Measurements from ENCODE around the gene TFCP2L1.

Gene TFCP2L1

GRCh38 chr2:121186261-121186660 lies 98.7 kb downstream of the TFCP2L1 start:
- no peak for DNase-seq
- no peaks in the 10 kb centered on the region for H3K9me3 ChIP-seq (ENCODE audit: severe bottlenecking)
- no peaks in the 10 kb centered on the region for H3K36me3 ChIP-seq
- no peak overlapping the region for H3K4me3 ChIP-seq (ENCODE audit: low read depth, low read length)
- H3K27ac ChIP-seq: no peak overlapping the region
- no peak for TF ChIP-seq CTCF (IDR thresholded peaks at IDR 0.05; ENCODE audit: low read depth, low read length)
- H3K27me3 ChIP-seq (ENCODE audit: insufficient read depth, low read depth, severe bottlenecking): no peaks in the 10 kb centered on the region

DNA sequence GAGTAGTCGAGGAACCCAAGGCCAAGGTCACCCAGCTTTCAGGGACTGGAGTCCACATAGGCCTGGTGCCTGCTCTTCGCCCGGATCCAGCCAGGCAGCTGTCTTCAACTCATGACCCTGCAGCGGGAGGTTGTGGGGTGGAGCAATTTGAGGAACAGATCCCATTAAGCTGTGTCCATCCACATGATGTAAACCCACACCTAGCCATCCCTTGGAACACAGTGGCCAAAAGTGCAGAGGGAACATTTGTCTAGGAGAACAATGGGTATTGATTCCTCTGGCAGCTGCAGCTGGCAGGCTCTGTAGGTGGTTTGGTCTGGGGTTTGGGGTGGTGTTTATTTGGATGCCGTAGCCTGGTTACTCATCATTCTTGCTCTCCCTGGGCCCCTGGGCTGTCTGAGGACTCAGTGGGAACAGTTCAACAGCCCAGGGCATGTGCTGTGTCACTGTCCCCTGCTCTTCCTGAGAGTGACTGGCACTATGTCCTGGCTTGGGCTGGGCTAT lies 99.4 kb downstream of the TFCP2L1 start:
- Histone ChIP-seq H3K27me3 (ENCODE audit: insufficient read depth, low read depth, severe bottlenecking) (no peaks in the 10 kb centered on the region), H3K27ac (no peak overlapping the region), H3K36me3 (no peaks in the 10 kb centered on the region), H3K4me3 (ENCODE audit: low read depth, low read length) (no peak overlapping the region), H3K9me3 (ENCODE audit: severe bottlenecking) (no peaks in the 10 kb centered on the region)
- no peak for DNase-seq
- TF ChIP-seq CTCF (IDR thresholded peaks at IDR 0.05; ENCODE audit: low read depth, low read length): no peak

DNA sequence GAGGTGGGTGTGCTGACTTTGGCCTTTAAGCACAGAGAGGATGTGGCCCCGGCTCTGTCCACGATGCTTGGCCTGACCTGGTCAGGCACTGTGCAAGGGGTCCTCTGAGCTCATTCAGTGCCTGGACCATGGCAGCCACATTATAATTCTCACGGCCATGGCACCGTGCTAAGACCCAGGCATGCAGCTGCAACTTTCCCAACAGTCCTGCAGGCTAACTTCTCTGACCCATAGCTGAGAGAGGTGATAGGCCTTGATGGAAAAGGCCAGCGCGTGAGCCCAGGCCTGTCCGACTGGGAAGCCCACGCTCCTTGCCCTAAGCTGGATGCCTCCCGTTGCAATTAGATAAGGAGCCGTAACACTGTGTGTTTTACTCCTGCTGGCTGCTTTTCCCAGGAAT lies 99.9 kb downstream of the TFCP2L1 start:
- no peak for TF ChIP-seq CTCF (IDR thresholded peaks at IDR 0.05; ENCODE audit: low read depth, low read length)
- Histone ChIP-seq H3K27ac (no peak overlapping the region), H3K9me3 (ENCODE audit: severe bottlenecking) (no peaks in the 10 kb centered on the region), H3K36me3 (no peaks in the 10 kb centered on the region), H3K27me3 (ENCODE audit: insufficient read depth, low read depth, severe bottlenecking) (no peaks in the 10 kb centered on the region), H3K4me3 (ENCODE audit: low read depth, low read length) (no peak overlapping the region)
- no peak for DNase-seq

- Histone ChIP-seq H3K27me3 (ENCODE audit: insufficient read depth, low read depth, severe bottlenecking) (no peaks in the 10 kb centered on the region), H3K4me3 (ENCODE audit: low read depth, low read length) (no peak overlapping the region), H3K27ac (no peak overlapping the region), H3K36me3 (no peaks in the 10 kb centered on the region), H3K9me3 (ENCODE audit: severe bottlenecking) (no peaks in the 10 kb centered on the region)
- peak; percentile 29; the same call in 1 of the 2 replicates for TF ChIP-seq CTCF (IDR thresholded peaks at IDR 0.05; ENCODE audit: low read depth, low read length)
- DNase-seq: no peak
These were observed 100.6 kb downstream of the TFCP2L1 start for GRCh38 chr2:121184248-121184862.

DNA sequence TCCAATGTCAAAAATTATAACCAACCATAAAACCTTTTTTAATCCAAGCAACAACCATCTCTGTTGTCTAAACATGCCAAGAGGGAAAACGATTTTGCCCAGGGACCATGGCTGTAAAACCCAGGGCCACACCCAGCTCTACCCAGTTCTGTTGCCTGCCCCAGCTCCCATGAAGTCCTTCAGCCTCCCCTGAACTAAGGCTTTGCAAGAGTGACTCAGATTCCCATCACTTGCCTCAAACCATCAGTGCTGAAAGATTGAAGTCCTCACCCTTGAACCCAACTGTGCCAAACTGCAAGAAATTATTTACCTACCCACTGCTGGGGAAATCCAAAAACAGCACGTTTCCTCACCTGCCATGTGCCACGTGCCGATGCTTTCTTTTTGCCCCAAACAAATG lies 102.5 kb downstream of the TFCP2L1 start:
- no peak for DNase-seq
- no peak overlapping the region for H3K27ac ChIP-seq
- H3K27me3 ChIP-seq (ENCODE audit: insufficient read depth, low read depth, severe bottlenecking): no peaks in the 10 kb centered on the region
- TF ChIP-seq CTCF (IDR thresholded peaks at IDR 0.05; ENCODE audit: low read depth, low read length): no peak
- H3K4me3 ChIP-seq (ENCODE audit: low read depth, low read length): no peak overlapping the region
- H3K9me3 ChIP-seq (ENCODE audit: severe bottlenecking): no peaks in the 10 kb centered on the region
- no peaks in the 10 kb centered on the region for H3K36me3 ChIP-seq

DNA sequence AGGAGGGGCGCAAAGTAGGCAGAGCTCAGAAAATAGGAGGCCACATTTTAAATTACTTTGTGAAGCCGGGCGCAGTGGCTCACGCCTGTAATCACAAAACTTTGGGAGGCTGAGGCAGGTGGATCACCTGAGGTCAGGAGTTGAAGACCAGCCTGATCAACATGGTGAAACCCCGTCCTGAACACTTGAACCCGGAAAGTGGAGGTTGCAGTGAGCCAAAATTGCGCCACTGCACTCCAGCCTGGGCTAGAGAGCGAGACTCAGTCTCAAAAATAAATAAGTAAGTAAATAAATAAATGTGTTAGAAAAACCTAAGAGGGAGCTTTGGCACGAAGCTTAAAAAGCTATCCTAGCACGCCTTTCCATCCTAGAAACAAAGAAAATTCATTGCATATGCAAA lies 105.5 kb downstream of the TFCP2L1 start:
- H3K9me3 ChIP-seq (ENCODE audit: severe bottlenecking): no peaks in the 10 kb centered on the region
- DNase-seq: no peak
- H3K36me3 ChIP-seq: no peaks in the 10 kb centered on the region
- no peaks in the 10 kb centered on the region for H3K27me3 ChIP-seq (ENCODE audit: insufficient read depth, low read depth, severe bottlenecking)
- no peak overlapping the region for H3K4me3 ChIP-seq (ENCODE audit: low read depth, low read length)
- no peak overlapping the region for H3K27ac ChIP-seq
- TF ChIP-seq CTCF (IDR thresholded peaks at IDR 0.05; ENCODE audit: low read depth, low read length): no peak
